Trophoblast cell (in vitro differentiated cells and primary cell): Measurements from ENCODE around the gene ACIN1. TPM values are rescaled to one million over a fixed set of nuclear protein-coding genes. Genes with fewer than 3 reads are reported as not detected.

ENCODE experiments used
- DNase-seq, 2 donors: peaks; one replicate each; pipeline ENCODE4 v3.0.0-alpha.2; 2016
- H2AFZ ChIP-seq: 2 replicates; pipeline ENCODE4 v1.6.1; 2013; ENCODE audit warnings: low read length, moderate library complexity, mild to moderate bottlenecking; ENCODE audit not compliant: insufficient read depth, poor library complexity
- H2AK5ac ChIP-seq: 2 replicates; pipeline ENCODE4 v1.6.1; 2013; ENCODE audit warnings: mild to moderate bottlenecking, low read length
- H2BK120ac ChIP-seq: 2 replicates; pipeline ENCODE4 v1.6.1; 2013; ENCODE audit warnings: low read length, mild to moderate bottlenecking, moderate library complexity; ENCODE audit not compliant: insufficient read depth, poor library complexity
- H2BK12ac ChIP-seq: 2 replicates; pipeline ENCODE4 v1.6.1; 2013; ENCODE audit warnings: mild to moderate bottlenecking, low read length, moderate library complexity
- H2BK5ac ChIP-seq: 2 replicates; pipeline ENCODE4 v1.6.1; 2013; ENCODE audit warnings: low read length, low read depth, moderate library complexity, mild to moderate bottlenecking; ENCODE audit not compliant: poor library complexity
- H3K14ac ChIP-seq: 2 replicates; pipeline ENCODE4 v1.6.1; 2013; ENCODE audit warnings: mild to moderate bottlenecking, low read length
- H3K18ac ChIP-seq: 2 replicates; pipeline ENCODE4 v1.6.1; 2013; ENCODE audit warnings: mild to moderate bottlenecking, low read length
- H3K23ac ChIP-seq: 2 replicates; pipeline ENCODE4 v1.6.1; 2013; ENCODE audit warnings: low read length
- H3K27ac ChIP-seq: 2 replicates; pipeline ENCODE4 v1.5.1; 2013; ENCODE audit warnings: low read depth, mild to moderate bottlenecking, inconsistent platforms, low read length, moderate library complexity
- H3K27me3 ChIP-seq: 2 replicates; pipeline ENCODE4 v1.6.1; 2013; ENCODE audit warnings: inconsistent platforms, mild to moderate bottlenecking, low read length, moderate library complexity; ENCODE audit not compliant: insufficient read depth
- H3K36me3 ChIP-seq, 2 experiments: 1 replicate in 1 of 2; 2 replicates in 1 of 2; pipeline ENCODE4 v1.6.1; 2013; ENCODE audit warnings: low read length in 2 of 2, mild to moderate bottlenecking in 2 of 2, moderate library complexity in 1 of 2; ENCODE audit not compliant: insufficient read depth in 2 of 2, control insufficient read depth in 1 of 2
- H3K4ac ChIP-seq: 2 replicates; pipeline ENCODE4 v1.6.1; 2013; ENCODE audit warnings: low read depth, mild to moderate bottlenecking, low read length, moderate library complexity
- H3K4me1 ChIP-seq, 2 experiments: 1 replicate in 1 of 2; 2 replicates in 1 of 2; pipeline ENCODE4 v1.6.1; 2013; ENCODE audit warnings: low read length in 2 of 2, mild to moderate bottlenecking in 2 of 2, moderate library complexity in 1 of 2; ENCODE audit not compliant: insufficient read depth in 2 of 2, control insufficient read depth in 1 of 2
- H3K4me2 ChIP-seq: 2 replicates; pipeline ENCODE4 v1.6.1; 2013; ENCODE audit warnings: inconsistent platforms, mild to moderate bottlenecking, low read length, moderate library complexity
- H3K4me3 ChIP-seq: 2 replicates; pipeline ENCODE4 v1.5.1; 2013; ENCODE audit warnings: mild to moderate bottlenecking, low read depth, low read length, inconsistent platforms
- H3K79me1 ChIP-seq: one replicate; pipeline ENCODE4 v1.6.1; 2013; ENCODE audit warnings: low read length
- H3K79me2 ChIP-seq: 2 replicates; pipeline ENCODE4 v1.6.1; 2013; ENCODE audit warnings: low read length, mild to moderate bottlenecking; ENCODE audit not compliant: control insufficient read depth, insufficient read depth, poor library complexity
- H3K9ac ChIP-seq: 2 replicates; pipeline ENCODE4 v1.6.1; 2013; ENCODE audit warnings: mild to moderate bottlenecking, low read length
- H3K9me3 ChIP-seq: 2 replicates; pipeline ENCODE4 v1.6.1; 2013; ENCODE audit warnings: low read depth, mild to moderate bottlenecking, control low read depth, inconsistent platforms, low read length; ENCODE audit not compliant: insufficient read depth
- H4K12ac ChIP-seq: 2 replicates; pipeline ENCODE4 v1.6.1; 2013; ENCODE audit warnings: low read depth, mild to moderate bottlenecking, low read length, moderate library complexity
- H4K8ac ChIP-seq: 2 replicates; pipeline ENCODE4 v1.6.1; 2013; ENCODE audit warnings: low read depth, mild to moderate bottlenecking, low read length, moderate library complexity
- H4K91ac ChIP-seq: one replicate; pipeline ENCODE4 v1.6.1; 2013; ENCODE audit warnings: low read depth, mild to moderate bottlenecking, low read length, moderate library complexity
- WGBS: extraction: QIAGEN DNeasy Blood & Tissue Kit; methylation state at CpG from one replicate; pipeline ENCODE4 v1.1.7; 2013; ENCODE audit warnings: missing lambda C conversion rate; ENCODE audit not compliant: insufficient read length, insufficient coverage; ENCODE audit errors: extremely low coverage; 5-methylcytosine and 5-hydroxymethylcytosine counted together
- polyA plus RNA-seq: library from polyadenylated mRNA; stranded (reverse); fragments of 200-250 nt; gene quantifications from 2 replicates; pipeline ENCODE4 v1.2.3, GENCODE V29; 2013

ACIN1 gene
- 136 and 142 TPM in 2 replicates for polyA plus RNA-seq

GRCh38 chr14:23094666-23095195 is at the start of gene ACIN1:
TSS of gene ACIN1 (minus strand) at chr14:23095136. CDS start at chr14:23095112, 24 bp downstream.
- H3K4me1 ChIP-seq, result peaks cover 5 to 9% of the 10 kb centered on the region in 2 experiments

GRCh38 chr14:23143911-23144310 is 49.0 kb upstream of the ACIN1 start:
- Histone ChIP-seq H2BK5ac (no peak overlapping the region), H2AFZ (no peak overlapping the region), H3K36me3 (peaks cover 16 to 22% of the 10 kb centered on the region in 2 experiments), H3K9me3 (no peaks in the 10 kb centered on the region), H3K18ac (no peak overlapping the region), H4K91ac (no peak overlapping the region), H3K9ac (no peak overlapping the region), H3K27me3 (no peaks in the 10 kb centered on the region), H2AK5ac (no peak overlapping the region), H3K4ac (no peak overlapping the region), H3K14ac (no peak overlapping the region), H3K79me2 (no peaks in the 10 kb centered on the region), H4K12ac (no peak overlapping the region), H4K8ac (no peak overlapping the region), H3K27ac (no peak overlapping the region), H2BK120ac (no peak overlapping the region), H3K4me3 (no peak overlapping the region), H3K79me1 (peaks cover 9% of the 10 kb centered on the region), H2BK12ac (no peak overlapping the region), H3K4me1 (peaks cover 16 to 29% of the 10 kb centered on the region in 2 experiments), H3K4me2 (no peak overlapping the region), H3K23ac (no peak overlapping the region)
- DNase-seq, result no peak
- no CpG with 5 or more reads among the region's 1 CpG for WGBS

More at GRCh38 chr14:23094666-23095195, at the start of gene ACIN1:
- Histone ChIP-seq H4K12ac (peak within 1 kb of the TSS; percentile 98), H4K91ac (peak within 1 kb of the TSS; percentile 97), H3K4ac (peak within 1 kb of the TSS; percentile 99), H3K79me1 (peaks cover 12% of the 10 kb centered on the region), H3K36me3 (peaks cover 11 to 25% of the 10 kb centered on the region in 2 experiments), H3K4me2 (peak within 1 kb of the TSS; percentile 94), H3K4me3 (peak within 1 kb of the TSS; percentile 98), H3K18ac (peak within 1 kb of the TSS; percentile 100), H2BK120ac (peak within 1 kb of the TSS; percentile 95), H3K9ac (peak within 1 kb of the TSS; percentile 100), H4K8ac (peak within 1 kb of the TSS; percentile 99), H3K27ac (peak within 1 kb of the TSS; percentile 99), H3K14ac (peak within 1 kb of the TSS; percentile 99), H2BK5ac (peak within 1 kb of the TSS; percentile 98), H2AFZ (peak within 1 kb of the TSS; percentile 89), H3K79me2 (peaks cover 17% of the 10 kb centered on the region), H3K27me3 (no peaks in the 10 kb centered on the region), H2BK12ac (no peak within 1 kb of the TSS), H2AK5ac (peak within 1 kb of the TSS; percentile 80), H3K23ac (no peak within 1 kb of the TSS), H3K9me3 (no peaks in the 10 kb centered on the region)
- WGBS, result no CpG with 5 or more reads among the region's 55 CpGs
- peak in 1 of 2 donors; percentile 77 for DNase-seq

- Histone ChIP-seq H2AK5ac (peak overlapping the region; percentile 64), H3K9ac (no peak overlapping the region), H3K79me1 (peaks cover 9% of the 10 kb centered on the region), H3K4me1 (peaks cover 16 to 28% of the 10 kb centered on the region in 2 experiments), H3K4ac (no peak overlapping the region), H4K91ac (peak overlapping the region; percentile 45), H3K27ac (no peak overlapping the region), H3K79me2 (no peaks in the 10 kb centered on the region), H4K12ac (no peak overlapping the region), H3K18ac (peak overlapping the region; percentile 14), H3K14ac (no peak overlapping the region), H4K8ac (peak overlapping the region; percentile 47), H2AFZ (no peak overlapping the region), H3K36me3 (peaks cover 19 to 24% of the 10 kb centered on the region in 2 experiments), H3K27me3 (no peaks in the 10 kb centered on the region), H3K9me3 (no peaks in the 10 kb centered on the region), H3K4me2 (no peak overlapping the region), H3K23ac (no peak overlapping the region), H2BK120ac (peak overlapping the region; percentile 39), H2BK12ac (peak overlapping the region; percentile 62), H2BK5ac (peak overlapping the region; percentile 18), H3K4me3 (no peak overlapping the region)
- no CpG with 5 or more reads among the region's 4 CpGs for WGBS
- no peak for DNase-seq
These were observed 47.9 kb upstream of the ACIN1 start for GRCh38 chr14:23142826-23143225.

GRCh38 chr14:23141706-23142444 is 46.9 kb upstream of the ACIN1 start:
- no peak overlapping the region for H2BK12ac ChIP-seq
- H3K4me2 ChIP-seq, result no peak overlapping the region
- no peak overlapping the region for H3K9ac ChIP-seq
- H2AFZ ChIP-seq, result no peak overlapping the region
- no peaks in the 10 kb centered on the region for H3K79me2 ChIP-seq
- H2BK120ac ChIP-seq, result peak overlapping the region; percentile 41
- peaks cover 26 to 34% of the 10 kb centered on the region in 2 experiments for H3K36me3 ChIP-seq
- no peak overlapping the region for H4K91ac ChIP-seq
- no peak overlapping the region for H3K23ac ChIP-seq
- WGBS, result no CpG with 5 or more reads among the region's 7 CpGs
- no peak overlapping the region for H3K4me3 ChIP-seq
- H2BK5ac ChIP-seq, result no peak overlapping the region
- H4K12ac ChIP-seq, result no peak overlapping the region
- no peak overlapping the region for H3K14ac ChIP-seq
- H2AK5ac ChIP-seq, result no peak overlapping the region
- H3K4me1 ChIP-seq, result peaks cover 16 to 26% of the 10 kb centered on the region in 2 experiments
- H3K9me3 ChIP-seq, result no peaks in the 10 kb centered on the region
- H3K27me3 ChIP-seq, result no peaks in the 10 kb centered on the region
- DNase-seq, result peak; percentile 88 to 90
- H3K4ac ChIP-seq, result no peak overlapping the region
- H3K79me1 ChIP-seq, result peaks cover 7% of the 10 kb centered on the region
- no peak overlapping the region for H3K27ac ChIP-seq
- no peak overlapping the region for H3K18ac ChIP-seq
- peak overlapping the region; percentile 55 for H4K8ac ChIP-seq
